Activated T-helper 1 cell treated with anti-CD3 and anti-CD28 coated beads, Interleukin-2, amount 50 U/mL, for 16 hours (primary cell): ENCODE measurements around the gene UBE3B.
"Not testable (repeated sequence)": the region's sequence is repeated elsewhere in the genome, so short reads cannot be mapped to it uniquely, and the experiment has no call there.

Experiments used
- DNase-seq, 2 donors: peaks; one replicate each; pipeline ENCODE4 v3.0.0-alpha.2; 2020; ENCODE audit warnings: low read depth in 1 of 2, low spot score in 1 of 2

UBE3B gene

GRCh38 chr12:109473526-109474270, 3.7 kb upstream of the UBE3B start:
- not testable (repeated sequence) for DNase-seq

- no peak for DNase-seq
Measured at GRCh38 chr12:109475121-109475520, 2.3 kb upstream of the UBE3B start.

- no peak for DNase-seq
Measured at GRCh38 chr12:109475993-109476806, 1.2 kb upstream of the UBE3B start.

- no peak for DNase-seq
Measured at GRCh38 chr12:109476807-109477184, 638 bp upstream of the UBE3B start.

GRCh38 chr12:109477963-109478315, 505 bp downstream of the UBE3B start:
- DNase-seq, result no peak

GRCh38 chr12:109479761-109480160, 2.3 kb downstream of the UBE3B start:
- no peak for DNase-seq

- DNase-seq, result no peak
Measured at GRCh38 chr12:109480356-109480755, 2.9 kb downstream of the UBE3B start.

GRCh38 chr12:109481863-109482262, 4.4 kb downstream of the UBE3B start:
- DNase-seq, result no peak

- no peak for DNase-seq
Measured at GRCh38 chr12:109482491-109482890, 5.1 kb downstream of the UBE3B start.

GRCh38 chr12:109482894-109483293, 5.5 kb downstream of the UBE3B start:
- DNase-seq, result no peak

GRCh38 chr12:109483346-109483745, 5.9 kb downstream of the UBE3B start:
- DNase-seq, result no peak

GRCh38 chr12:109485201-109485600, 7.8 kb downstream of the UBE3B start:
- DNase-seq, result no peak

- DNase-seq, result no peak
Measured at GRCh38 chr12:109487181-109488050, 10.0 kb downstream of the UBE3B start.

- no peak for DNase-seq
Measured at GRCh38 chr12:109488051-109488665, 10.7 kb downstream of the UBE3B start.

- no peak for DNase-seq
Measured at GRCh38 chr12:109489016-109489954, 11.9 kb downstream of the UBE3B start.

- DNase-seq, result no peak
Measured at GRCh38 chr12:109489955-109490565, 12.6 kb downstream of the UBE3B start.

GRCh38 chr12:109491671-109492070, 14.2 kb downstream of the UBE3B start:
- no peak for DNase-seq

- DNase-seq, result no peak
Measured at GRCh38 chr12:109492371-109492770, 14.9 kb downstream of the UBE3B start.

GRCh38 chr12:109493090-109493489, 15.7 kb downstream of the UBE3B start:
- no peak for DNase-seq

GRCh38 chr12:109493938-109494337, 16.5 kb downstream of the UBE3B start:
- no peak for DNase-seq
